IPS-18c (cell line): ENCODE results near the gene TEKT3.

ENCODE experiments used
- H3K4me3 ChIP-seq: 2 replicates; pipeline ENCODE4 v1.7.0; 2013; ENCODE audit warnings: low read depth, mild to moderate bottlenecking, low read length, moderate library complexity; ENCODE audit not compliant: insufficient read depth
- H3K9me3 ChIP-seq: one replicate; pipeline ENCODE4 v1.6.1; 2013; ENCODE audit warnings: mild to moderate bottlenecking, low read length, moderate library complexity; ENCODE audit not compliant: control insufficient read depth, insufficient read depth

Gene TEKT3

DNA sequence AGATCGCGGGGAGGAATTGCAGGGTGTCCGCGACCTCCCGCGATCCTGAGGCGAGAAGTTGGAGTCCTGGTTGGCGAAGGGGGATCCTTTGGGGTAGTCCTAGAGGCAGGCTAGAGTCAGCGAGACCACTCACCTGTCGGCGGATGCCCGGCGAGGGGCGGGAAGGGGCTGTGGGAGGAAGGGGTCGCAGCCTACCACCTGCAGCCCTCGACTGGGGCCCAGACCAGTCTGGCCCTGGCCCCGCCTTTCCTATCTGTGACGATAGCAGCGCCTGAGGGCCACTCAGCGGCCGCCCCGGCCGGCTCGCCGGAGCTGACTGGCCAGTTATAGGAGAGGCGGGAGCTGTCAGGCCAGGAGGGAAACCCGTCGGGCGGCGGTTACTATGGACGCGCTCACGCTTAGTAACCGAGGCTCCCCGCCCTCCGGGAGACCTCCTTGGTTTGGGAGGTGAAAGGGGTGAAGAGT is at the start of gene TEKT3:
TSS of gene TEKT3 (minus strand) at position 213 of the 465 bp plus-strand sequence. CDS start 10,012 bp downstream, outside the sequence.
- H3K9me3 ChIP-seq, result peaks cover 2% of the 10 kb centered on the region
- H3K4me3 ChIP-seq, result peak within 1 kb of the TSS; percentile 68

DNA sequence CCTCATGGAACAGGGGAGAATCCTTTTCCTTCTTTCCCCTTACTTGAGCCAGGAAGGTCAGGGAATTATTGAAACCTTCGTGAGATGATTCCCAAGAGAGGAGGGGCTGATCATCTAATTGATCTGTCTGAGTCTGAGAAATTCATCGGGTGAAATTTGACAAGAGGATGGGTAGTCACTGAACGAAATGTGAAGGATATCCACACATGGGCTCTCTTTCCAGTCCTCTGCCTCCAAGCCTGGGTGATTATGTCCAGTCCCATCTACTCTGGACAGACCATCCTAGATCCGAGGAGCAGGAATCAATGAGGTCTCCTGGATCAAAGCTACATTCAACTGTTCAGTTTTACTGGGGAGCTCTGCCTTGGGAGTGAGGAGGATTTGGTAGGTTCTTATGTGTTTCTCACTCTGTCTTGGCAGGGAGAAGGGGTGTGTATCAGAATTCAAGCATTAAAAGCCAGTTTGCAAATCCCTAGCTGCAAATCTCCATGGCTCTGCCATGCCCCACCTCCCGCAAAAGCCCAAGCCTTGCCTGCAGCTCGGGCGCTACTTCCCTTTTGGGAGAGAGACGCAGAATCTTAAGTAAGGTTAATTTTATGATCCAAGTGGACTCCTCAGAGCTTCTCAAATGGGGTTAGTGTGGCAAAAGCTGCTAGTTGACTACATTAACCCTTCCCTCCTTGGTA is 47.1 kb upstream of the TEKT3 start:
- H3K9me3 ChIP-seq, result no peaks in the 10 kb centered on the region
- H3K4me3 ChIP-seq, result no peak overlapping the region

DNA sequence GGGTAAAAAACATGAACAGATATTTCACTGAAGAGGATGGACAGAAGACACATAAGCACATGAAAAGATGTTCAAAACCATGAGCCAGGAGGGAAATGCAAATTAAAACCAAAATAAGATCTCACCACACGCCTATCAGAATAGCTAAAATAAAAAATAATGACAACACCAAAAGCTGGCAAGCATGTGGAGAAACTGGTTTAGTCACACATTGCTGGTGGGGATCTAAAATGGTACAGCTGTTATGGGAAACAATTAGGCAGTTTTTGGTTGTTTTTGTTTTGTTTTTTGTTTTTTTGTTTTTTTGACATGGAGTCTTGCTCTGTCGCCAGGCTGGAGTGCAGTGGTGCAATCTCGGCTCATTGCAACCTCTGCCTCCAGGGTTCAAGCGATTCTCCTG is 44.7 kb upstream of the TEKT3 start:
- Histone ChIP-seq H3K9me3 (no peaks in the 10 kb centered on the region), H3K4me3 (no peak overlapping the region)

DNA sequence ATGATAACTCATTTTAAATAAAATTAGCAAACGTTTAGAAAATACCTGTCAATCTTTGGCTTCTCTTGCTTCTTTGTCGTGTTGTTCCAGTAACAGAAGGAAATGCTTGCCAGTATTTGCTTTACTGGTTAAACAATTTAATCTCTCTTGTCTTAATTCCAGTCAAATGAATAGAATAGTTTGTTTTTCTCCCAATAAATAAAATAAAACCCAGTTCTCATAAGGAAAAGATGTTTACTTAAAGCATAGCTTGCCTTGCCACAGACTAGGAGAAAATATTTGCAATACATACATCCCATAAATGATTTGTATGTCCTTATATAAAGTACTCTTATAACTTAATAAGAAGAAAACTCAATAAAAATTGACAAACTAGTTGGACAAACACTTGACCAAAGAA is 43.9 kb upstream of the TEKT3 start:
- H3K4me3 ChIP-seq, result no peak overlapping the region
- H3K9me3 ChIP-seq, result no peaks in the 10 kb centered on the region

DNA sequence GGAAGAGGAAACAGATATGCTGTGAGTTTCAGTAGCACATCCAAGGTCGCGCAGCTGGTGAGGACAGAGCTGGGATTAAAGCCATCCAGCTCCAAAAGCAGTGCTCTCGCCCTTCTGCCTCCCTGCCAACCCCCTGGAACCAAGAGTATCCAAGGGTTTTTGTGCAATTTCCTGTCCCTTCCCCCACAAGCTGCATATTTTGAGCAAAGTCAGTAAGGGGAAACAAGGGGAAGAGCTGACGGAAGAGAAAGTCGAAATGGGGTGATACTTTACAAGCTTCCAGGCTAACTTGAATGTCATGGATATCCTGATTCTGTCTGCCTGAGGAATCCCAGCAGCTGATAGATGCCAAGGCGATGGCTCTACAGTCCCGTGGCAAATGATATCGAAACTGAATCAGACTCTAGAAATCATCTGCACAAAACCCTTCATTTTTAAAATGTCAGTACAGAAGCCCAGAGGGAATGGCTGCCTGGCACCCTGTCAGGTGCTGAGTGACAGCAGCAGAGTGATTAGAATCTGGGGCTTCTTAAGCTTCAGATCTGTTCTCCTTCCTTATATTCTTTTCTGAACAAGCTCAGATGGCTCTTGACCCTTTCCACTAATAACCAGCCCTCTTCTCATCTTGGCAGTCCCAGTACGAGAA is 42.9 kb upstream of the TEKT3 start:
- H3K9me3 ChIP-seq, result no peaks in the 10 kb centered on the region
- no peak overlapping the region for H3K4me3 ChIP-seq

DNA sequence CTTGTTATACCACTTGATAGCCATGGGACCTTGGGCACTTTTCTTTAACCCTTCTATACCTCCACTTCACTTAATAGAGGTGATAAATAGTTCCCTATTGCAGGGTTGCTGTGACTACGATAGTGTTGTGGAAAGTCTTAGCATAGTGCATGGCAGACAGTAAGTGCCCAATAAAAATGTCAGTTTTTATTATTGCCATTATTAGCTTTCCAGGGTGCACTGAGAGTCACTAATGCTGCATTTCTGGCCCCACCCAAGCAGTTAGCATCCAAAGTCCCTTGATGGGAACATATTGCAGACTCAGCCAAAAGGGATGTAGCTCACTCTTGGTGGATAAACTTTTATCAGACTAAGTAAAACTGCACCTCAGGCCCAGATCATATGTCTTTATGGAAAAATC is 41.5 kb upstream of the TEKT3 start:
- H3K9me3 ChIP-seq, result no peaks in the 10 kb centered on the region
- H3K4me3 ChIP-seq, result no peak overlapping the region

DNA sequence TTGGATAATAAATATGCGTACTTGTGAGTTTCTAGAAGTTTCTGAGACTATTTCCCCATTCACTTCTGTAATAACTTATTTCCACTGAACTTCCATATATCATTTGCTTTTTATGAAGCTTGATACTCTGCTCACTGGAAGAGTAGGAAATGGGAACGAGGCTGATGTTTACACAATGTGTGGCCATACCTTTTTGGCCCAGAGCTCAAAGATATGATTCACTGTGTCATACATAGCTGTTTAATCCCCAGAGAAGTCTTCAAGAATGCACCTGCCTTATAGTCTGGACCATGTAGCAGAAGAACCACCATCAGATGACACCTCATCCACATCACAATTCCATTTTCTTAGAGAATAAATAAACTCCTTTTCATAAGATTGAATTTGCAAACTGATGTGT is 40.3 kb upstream of the TEKT3 start:
- Histone ChIP-seq H3K9me3 (no peaks in the 10 kb centered on the region), H3K4me3 (no peak overlapping the region)

DNA sequence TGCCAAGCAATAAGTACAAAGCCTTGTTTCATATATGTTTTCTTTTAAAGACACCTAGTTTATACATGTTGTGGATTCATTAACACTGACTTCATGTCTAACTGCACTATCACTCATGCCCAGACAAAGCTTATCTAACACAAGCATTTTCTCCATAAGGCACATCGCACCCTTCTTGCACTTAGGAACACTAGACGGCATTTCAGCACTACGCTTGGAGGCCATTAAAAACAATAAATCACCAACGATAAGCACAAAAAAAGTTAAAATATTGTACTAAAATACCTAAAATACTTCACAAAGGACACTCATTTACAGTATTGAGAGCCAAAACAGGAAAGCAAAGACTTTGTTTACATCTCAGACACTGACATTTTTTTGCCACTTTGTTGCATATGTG is 39.0 kb upstream of the TEKT3 start:
- H3K9me3 ChIP-seq, result no peaks in the 10 kb centered on the region

DNA sequence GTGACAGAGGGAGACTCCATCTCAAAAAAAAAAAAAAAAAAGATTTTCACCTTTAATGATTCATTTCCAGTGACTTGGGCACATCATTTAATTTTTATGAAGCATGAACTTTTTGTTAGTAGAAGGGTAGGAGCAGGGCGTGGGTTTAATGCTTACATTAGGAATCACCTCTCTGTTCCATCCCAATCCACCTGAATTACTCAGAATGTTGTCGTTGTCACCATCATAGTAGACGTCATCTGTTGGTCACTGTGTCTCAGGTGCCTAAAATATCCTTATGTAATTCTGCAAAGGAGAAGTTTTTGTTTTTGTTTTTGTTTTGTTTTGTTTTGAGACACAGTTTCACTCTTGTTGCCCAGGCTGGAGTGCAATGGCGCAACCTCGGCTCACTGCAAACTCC is 38.3 kb upstream of the TEKT3 start:
- Histone ChIP-seq H3K4me3 (no peak overlapping the region), H3K9me3 (no peaks in the 10 kb centered on the region)

More for the DNA sequence above, 39.0 kb upstream of the TEKT3 start:
- H3K4me3 ChIP-seq, result no peak overlapping the region

DNA sequence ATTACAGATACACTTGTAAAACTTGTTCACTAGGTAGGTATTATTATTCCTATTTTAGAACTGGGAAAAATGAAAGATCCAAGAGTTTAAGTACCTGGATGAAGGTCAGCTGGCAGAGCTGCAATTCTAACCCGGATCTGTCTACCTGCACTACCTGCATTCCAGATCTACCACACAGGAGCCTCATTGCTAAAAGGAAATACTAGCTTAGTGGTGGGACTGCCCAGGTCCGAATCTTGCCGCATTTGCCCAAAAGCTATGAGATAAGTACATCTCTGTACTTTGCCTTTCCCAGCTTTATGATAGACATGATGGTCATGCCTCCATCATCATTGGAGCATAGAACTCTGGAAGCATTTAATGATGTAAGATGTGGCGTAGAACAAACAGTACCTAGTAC is 36.8 kb upstream of the TEKT3 start:
- no peaks in the 10 kb centered on the region for H3K9me3 ChIP-seq
- H3K4me3 ChIP-seq, result no peak overlapping the region

DNA sequence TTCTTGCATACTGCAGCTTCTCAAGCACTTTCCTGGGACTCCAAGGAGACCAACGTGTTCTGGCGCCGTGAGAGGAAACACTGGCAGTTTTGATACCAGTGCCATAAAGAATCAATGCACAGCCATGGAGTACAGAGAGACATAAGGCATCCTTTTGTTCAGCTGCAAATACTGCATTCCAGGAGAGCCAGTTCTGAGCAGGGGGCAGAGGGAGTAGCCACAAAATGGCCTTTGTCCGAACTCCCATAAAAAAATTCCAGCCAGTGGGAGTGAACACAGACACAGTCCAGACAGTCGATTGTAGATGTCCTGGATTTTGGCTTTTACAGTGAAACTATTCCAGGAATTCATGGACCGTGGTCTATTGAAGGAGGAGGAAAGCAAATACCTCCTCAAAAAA is 36.2 kb upstream of the TEKT3 start:
- no peak overlapping the region for H3K4me3 ChIP-seq

DNA sequence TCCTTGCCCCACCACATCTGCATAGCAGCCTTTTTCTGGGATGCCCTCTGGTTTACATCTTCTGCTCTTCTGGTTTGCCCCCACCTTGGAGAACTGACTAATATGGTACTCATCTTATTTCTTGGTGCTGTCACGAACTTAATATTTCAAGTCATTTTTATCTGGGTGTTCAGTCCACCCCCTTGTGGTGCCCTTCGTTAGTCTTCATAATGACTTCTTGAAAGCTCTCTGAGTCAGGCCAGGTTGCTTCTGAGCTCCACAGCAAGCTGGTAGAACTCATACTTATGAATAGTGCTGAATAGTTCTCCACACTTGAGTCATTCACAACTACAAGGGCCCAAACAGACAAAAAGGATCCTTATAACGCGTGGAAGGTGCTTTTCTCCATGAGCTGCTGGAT is 35.8 kb upstream of the TEKT3 start:
- H3K9me3 ChIP-seq, result no peaks in the 10 kb centered on the region
- no peak overlapping the region for H3K4me3 ChIP-seq

More for the DNA sequence above, 36.2 kb upstream of the TEKT3 start:
- H3K9me3 ChIP-seq, result no peaks in the 10 kb centered on the region

DNA sequence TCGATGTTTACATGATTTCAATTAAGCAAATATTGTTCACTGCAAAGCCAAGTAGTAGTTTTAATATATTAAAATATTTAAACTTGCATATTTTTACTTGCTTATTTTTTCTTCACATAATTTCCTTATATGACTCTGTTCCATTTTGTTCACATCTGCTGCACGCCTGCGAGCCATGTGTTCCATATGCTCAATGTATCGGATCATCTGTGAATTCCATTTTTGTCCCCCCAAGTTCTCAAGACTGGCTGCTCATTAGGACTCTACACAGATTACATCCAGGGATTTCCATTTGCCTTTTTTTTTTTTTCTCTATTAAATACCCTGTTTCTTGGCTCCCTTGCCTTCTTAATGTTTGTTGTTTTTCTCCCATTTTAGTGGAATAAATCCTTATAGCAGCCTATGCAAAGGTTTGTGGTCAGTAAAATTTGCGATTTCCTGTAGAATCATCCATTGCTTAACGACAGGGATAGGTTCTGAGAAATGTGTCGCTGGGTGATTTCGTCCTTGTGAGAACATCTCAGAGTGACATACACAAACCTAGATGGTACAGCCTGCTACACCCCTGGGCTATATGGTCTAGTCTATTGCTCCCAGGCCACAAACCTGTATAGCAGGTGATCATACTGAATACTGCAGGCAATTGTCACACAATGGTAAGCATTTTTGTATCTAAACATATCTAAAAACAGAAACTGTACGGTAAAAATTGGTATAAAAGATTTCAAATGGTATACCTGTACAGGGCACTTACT is 30.2 kb upstream of the TEKT3 start:
- no peak overlapping the region for H3K4me3 ChIP-seq

DNA sequence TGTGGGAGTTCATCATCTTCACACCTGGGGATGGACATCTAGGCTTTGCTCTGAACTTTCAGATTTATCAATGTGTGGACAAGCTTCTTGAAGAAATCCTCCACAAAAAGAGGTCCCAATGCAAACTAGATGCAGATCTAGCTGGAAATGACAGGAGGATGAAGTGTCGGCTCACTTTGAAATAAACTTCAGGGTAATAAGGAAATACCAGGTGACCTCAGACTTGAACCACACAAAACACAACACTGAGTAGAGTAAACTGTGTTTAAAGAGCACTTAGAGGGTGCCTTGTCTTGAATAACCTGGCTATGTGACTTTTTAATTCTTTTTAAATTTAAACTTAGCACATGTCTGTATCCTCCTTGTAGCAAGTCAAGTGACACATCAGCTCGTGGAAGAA is 27.2 kb upstream of the TEKT3 start:
- no peaks in the 10 kb centered on the region for H3K9me3 ChIP-seq
- H3K4me3 ChIP-seq, result no peak overlapping the region

More for the DNA sequence above, 30.2 kb upstream of the TEKT3 start:
- no peaks in the 10 kb centered on the region for H3K9me3 ChIP-seq

DNA sequence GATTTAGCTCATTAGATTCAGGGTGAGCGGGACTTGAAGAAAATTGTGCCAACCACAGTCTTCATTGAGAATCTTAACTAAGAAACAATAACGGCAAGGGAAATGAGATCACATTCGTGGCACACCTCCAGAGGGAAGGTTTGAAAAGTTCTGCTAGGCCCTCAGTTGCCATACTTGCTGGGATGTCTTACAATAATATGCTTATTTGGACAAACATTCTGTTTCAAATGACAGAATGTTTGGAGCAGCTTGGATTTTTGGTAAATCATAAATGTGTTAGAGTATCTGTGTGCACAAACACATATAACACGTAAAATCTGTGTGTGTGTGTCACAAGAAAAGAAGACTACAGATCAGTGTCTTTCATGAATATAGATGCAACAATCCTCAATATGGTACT is 24.6 kb upstream of the TEKT3 start:
- H3K4me3 ChIP-seq, result no peak overlapping the region

DNA sequence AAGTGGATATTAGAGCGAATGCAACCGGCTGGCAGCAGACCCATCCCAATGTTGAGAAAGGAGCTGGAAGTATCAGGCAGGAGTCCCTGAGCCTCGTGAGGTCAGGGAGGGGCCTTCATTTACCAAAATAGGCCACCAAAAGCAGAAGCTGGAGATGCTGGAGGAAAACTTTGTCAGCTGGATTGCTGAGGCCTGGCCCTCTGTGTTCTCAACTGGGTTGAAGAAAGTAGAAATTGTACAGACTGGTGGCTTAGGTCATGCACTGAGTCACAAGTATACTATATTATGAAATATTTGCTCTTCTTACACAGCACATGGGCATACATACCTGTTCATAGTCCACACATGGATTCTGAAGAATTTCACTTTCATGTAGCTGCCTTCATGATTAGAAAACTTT is 23.2 kb upstream of the TEKT3 start:
- H3K4me3 ChIP-seq, result no peak overlapping the region
- no peaks in the 10 kb centered on the region for H3K9me3 ChIP-seq

More for the DNA sequence above, 24.6 kb upstream of the TEKT3 start:
- H3K9me3 ChIP-seq, result no peaks in the 10 kb centered on the region

DNA sequence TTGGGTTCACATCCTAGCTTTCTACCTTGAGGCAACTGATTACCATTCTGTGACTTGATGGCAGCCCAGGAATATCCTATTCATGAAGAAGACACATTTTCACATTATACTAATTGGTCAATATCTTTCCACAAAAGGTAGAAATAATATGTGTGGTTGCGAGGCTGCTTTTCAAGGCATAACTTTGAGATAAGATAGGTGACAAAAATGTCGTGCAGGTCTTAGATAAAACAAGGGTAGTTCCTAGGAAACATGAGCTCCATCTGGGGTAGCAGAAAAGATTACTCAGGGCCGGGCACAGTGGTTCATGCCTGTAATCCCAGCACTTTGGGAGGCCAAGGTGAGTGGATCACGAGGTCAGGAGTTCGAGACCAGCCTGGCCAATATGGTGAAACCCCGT is 22.3 kb upstream of the TEKT3 start:
- Histone ChIP-seq H3K9me3 (no peaks in the 10 kb centered on the region), H3K4me3 (no peak overlapping the region)

DNA sequence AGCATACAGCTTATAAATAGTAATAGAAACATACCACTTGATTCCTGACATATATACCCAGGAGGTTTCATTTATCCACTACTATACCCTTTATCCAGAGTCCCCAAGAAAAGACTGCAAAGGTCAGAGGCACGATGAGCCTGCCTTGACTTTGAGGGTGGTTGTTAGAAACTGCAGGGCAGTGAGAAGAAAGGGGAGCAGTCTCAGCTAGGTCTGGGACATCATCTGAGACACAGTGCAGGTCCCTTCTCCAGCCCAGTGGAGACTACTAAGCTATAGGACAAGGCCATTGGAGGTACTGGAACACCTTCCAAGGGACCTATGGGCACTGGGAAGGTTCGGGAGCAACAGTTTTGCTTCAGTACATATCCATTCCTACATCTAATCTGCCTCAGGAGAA is 20.2 kb upstream of the TEKT3 start:
- Histone ChIP-seq H3K9me3 (no peaks in the 10 kb centered on the region), H3K4me3 (no peak overlapping the region)
